ENCODE results near the gene CCL3. TPM values are rescaled to one million over a fixed set of nuclear protein-coding genes. Genes with fewer than 3 reads are reported as not detected.
"Not testable (repeated sequence)": the region's sequence is repeated elsewhere in the genome, so short reads cannot be mapped to it uniquely, and the experiment has no call there.

The CCL3 gene
- total and polyA plus RNA-seq, 2 donors (not counting 3 experiments of a cell fraction or from before 2014, with no cell fraction given), result not detected

- no peaks in the 10 kb centered on the region for H3K27me3 ChIP-seq (ENCODE audit: control insufficient read depth in 2 of 2, insufficient read depth in 2 of 2, low read length in 2 of 2)
- no peaks in the 10 kb centered on the region for H3K9me3 ChIP-seq (replicated peaks; ENCODE audit: control insufficient read depth, insufficient read depth, low read length)
- dilution Hi-C loops (cut with MboI; ENCODE audit: extremely low pct_ligation_motif_present, low sequenced_read_pairs) (no loop called here), intact Hi-C loops (cut with micrococcal nuclease) (no loop called here)
- no peaks in the 10 kb centered on the region for H3K4me1 ChIP-seq (ENCODE audit: control insufficient read depth, extremely low read depth, insufficient read depth, low read length)
- no peak overlapping the region for H3K27ac ChIP-seq (ENCODE audit: insufficient read depth, low read depth, low read length)
- no peak for FAIRE-seq
- no peaks in the 10 kb centered on the region for H3K36me3 ChIP-seq (ENCODE audit: control insufficient read depth in 2 of 2, extremely low read depth in 1 of 2, insufficient read depth in 2 of 2, low read length in 2 of 2)
- no peaks in the 10 kb centered on the region for H3K9me1 ChIP-seq (replicated peaks; ENCODE audit: control insufficient read depth, extremely low read depth, insufficient read depth, low read length)
- BruUV-seq (replicated peaks), result no TSS peak
- H2AFZ ChIP-seq (ENCODE audit: low read depth, low read length), result no peak overlapping the region
- no peak overlapping the region for H3K4me3 ChIP-seq (replicated peaks in 1 of 3; ENCODE audit: insufficient read depth in 1 of 3, low read depth in 1 of 3, low read length in 3 of 3)
- POLR2A ChIA-PET, result no interaction called here
- TF ChIP-seq POLR2A (IDR thresholded peaks at IDR 0.05; ENCODE audit: low read depth, low read length) (no peak), MYC (IDR thresholded peaks at IDR 0.05; ENCODE audit: low read depth, low read length) (no peak), FOS (IDR thresholded peaks at IDR 0.05; ENCODE audit: borderline replicate concordance, insufficient read depth, low read length) (no peak), GATA2 (IDR thresholded peaks at IDR 0.05; ENCODE audit: insufficient read depth, insufficient read length, low read depth, low read length) (no peak), EZH2 (IDR thresholded peaks at IDR 0.05; ENCODE audit: borderline replicate concordance, low read depth, low read length, severe bottlenecking) (no peak), CTCF (IDR thresholded peaks at IDR 0.05; ENCODE audit: extremely low read depth in 1 of 2, insufficient read depth in 1 of 2, low read depth in 1 of 2, low read length in 2 of 2) (no peak), JUN (IDR thresholded peaks at IDR 0.05; ENCODE audit: borderline replicate concordance, insufficient read depth, insufficient read length, low read depth) (no peak), POLR2AphosphoS5 (IDR thresholded peaks at IDR 0.05; ENCODE audit: insufficient read depth, low read depth, low read length) (no peak), MAX (IDR thresholded peaks at IDR 0.05; ENCODE audit: insufficient read depth, insufficient read length) (no peak)
- H3K9ac ChIP-seq (replicated peaks; ENCODE audit: extremely low read depth, insufficient read depth, low read length), result no peak overlapping the region
- DNase-seq (ENCODE audit: low read depth, low spot score), result no peak
- no peaks in the 10 kb centered on the region for H3K79me2 ChIP-seq (ENCODE audit: control insufficient read depth, insufficient read depth, low read length)
- no peaks in the 10 kb centered on the region for H4K20me1 ChIP-seq (replicated peaks; ENCODE audit: control insufficient read depth, extremely low read depth, insufficient read depth, low read length)
- CTCF ChIA-PET, result interaction anchor here (1.6 kb wide), 2 partner anchors 32 to 148 kb away, joined by 3 read pairs; no protein-coding TSS in a partner anchor
- no peak overlapping the region for H3K4me2 ChIP-seq (ENCODE audit: insufficient read depth, low read length)
These were observed 27.8 kb upstream of the CCL3 start for GRCh38 chr17:36117505-36118382.

GRCh38 chr17:36115649-36115977 lies 25.7 kb upstream of the CCL3 start:
- dilution Hi-C loops (cut with MboI; ENCODE audit: extremely low pct_ligation_motif_present, low sequenced_read_pairs); H3K79me2 ChIP-seq (ENCODE audit: control insufficient read depth, insufficient read depth, low read length); H3K4me2 ChIP-seq (ENCODE audit: insufficient read depth, low read length); H3K9me1 ChIP-seq (replicated peaks; ENCODE audit: control insufficient read depth, extremely low read depth, insufficient read depth, low read length); intact Hi-C loops (cut with micrococcal nuclease); H4K20me1 ChIP-seq (replicated peaks; ENCODE audit: control insufficient read depth, extremely low read depth, insufficient read depth, low read length); H3K4me1 ChIP-seq (ENCODE audit: control insufficient read depth, extremely low read depth, insufficient read depth, low read length); H3K9me3 ChIP-seq (replicated peaks; ENCODE audit: control insufficient read depth, insufficient read depth, low read length); CTCF ChIA-PET; DNase-seq (ENCODE audit: low read depth, low spot score); H3K4me3 ChIP-seq (replicated peaks in 1 of 3; ENCODE audit: insufficient read depth in 1 of 3, low read depth in 1 of 3, low read length in 3 of 3); POLR2A ChIA-PET; FAIRE-seq; BruUV-seq (replicated peaks); H3K27me3 ChIP-seq (ENCODE audit: control insufficient read depth in 2 of 2, insufficient read depth in 2 of 2, low read length in 2 of 2); H3K36me3 ChIP-seq (ENCODE audit: control insufficient read depth in 2 of 2, extremely low read depth in 1 of 2, insufficient read depth in 2 of 2, low read length in 2 of 2); H3K9ac ChIP-seq (replicated peaks; ENCODE audit: extremely low read depth, insufficient read depth, low read length); H3K27ac ChIP-seq (ENCODE audit: insufficient read depth, low read depth, low read length); H2AFZ ChIP-seq (ENCODE audit: low read depth, low read length): not testable (repeated sequence)
